CD4-positive, alpha-beta T cell treated with Interleukin-4 for 4 hours (primary cell): Measurements from ENCODE around the gene KRT8.
"Not testable (repeated sequence)": the region's sequence is repeated elsewhere in the genome, so short reads cannot be mapped to it uniquely, and the experiment has no call there.

Experiments
- DNase-seq: peaks from one replicate; pipeline ENCODE4 v3.0.0-alpha.2; 2020

Gene KRT8

GRCh38 chr12:52904509-52905300 is at the start of gene KRT8:
KRT8 (minus strand) TSS chr12:52905076; CDS start chr12:52904981, 95 bp downstream.
- not testable (repeated sequence) for DNase-seq

GRCh38 chr12:52953181-52953841 is 48.4 kb upstream of the KRT8 start:
- no peak for DNase-seq

- DNase-seq = no peak
Observed at GRCh38 chr12:52952076-52952801, 47.4 kb upstream of the KRT8 start.

- DNase-seq = no peak
Observed at GRCh38 chr12:52951640-52952039, 46.8 kb upstream of the KRT8 start.

GRCh38 chr12:52951126-52951525 is 46.2 kb upstream of the KRT8 start:
- no peak for DNase-seq

- DNase-seq = no peak
Observed at GRCh38 chr12:52950553-52950952, 45.7 kb upstream of the KRT8 start.

GRCh38 chr12:52949413-52950331 is 44.8 kb upstream of the KRT8 start:
- DNase-seq = no peak

- no peak for DNase-seq
Observed at GRCh38 chr12:52947738-52948423, 43.0 kb upstream of the KRT8 start.

- no peak for DNase-seq
Observed at GRCh38 chr12:52946797-52947547, 42.1 kb upstream of the KRT8 start.

GRCh38 chr12:52946334-52946733 is 41.5 kb upstream of the KRT8 start:
- no peak for DNase-seq

- DNase-seq = no peak
Observed at GRCh38 chr12:52945389-52946232, 40.7 kb upstream of the KRT8 start.

- DNase-seq = no peak
Observed at GRCh38 chr12:52944683-52945388, 40.0 kb upstream of the KRT8 start.

GRCh38 chr12:52942901-52943181 is 38.0 kb upstream of the KRT8 start:
- DNase-seq = no peak

- no peak for DNase-seq
Observed at GRCh38 chr12:52942066-52942900, 37.4 kb upstream of the KRT8 start.

GRCh38 chr12:52929538-52929937 is 24.7 kb upstream of the KRT8 start:
- no peak for DNase-seq

GRCh38 chr12:52927964-52928363 is 23.1 kb upstream of the KRT8 start:
- DNase-seq = no peak

GRCh38 chr12:52926596-52927234 is 21.8 kb upstream of the KRT8 start:
- DNase-seq = no peak
